ENCODE results near the gene NKD2.

NKD2 gene

GRCh38 chr5:1026700-1027621 is 18.4 kb downstream of the NKD2 start:
- no peaks in the 10 kb centered on the region for H3K9me3 ChIP-seq (ENCODE audit: control insufficient read depth, insufficient read depth, low read depth, low read length)
- H3K36me3 ChIP-seq (ENCODE audit: control insufficient read depth, insufficient read depth, low read length), result no peaks in the 10 kb centered on the region
- H3K9ac ChIP-seq (ENCODE audit: low read length), result no peak overlapping the region
- no peaks in the 10 kb centered on the region for H3K27me3 ChIP-seq (ENCODE audit: control insufficient read depth, insufficient read depth, low read length)
- no peak overlapping the region for H3K4me3 ChIP-seq (ENCODE audit: low read depth, low read length)
- no peaks in the 10 kb centered on the region for H3K4me1 ChIP-seq (ENCODE audit: control insufficient read depth, insufficient read depth, low read length)
- no peak overlapping the region for H3K27ac ChIP-seq (ENCODE audit: low read depth, low read length)

- H3K36me3 ChIP-seq (ENCODE audit: control insufficient read depth, insufficient read depth, low read length), result no peaks in the 10 kb centered on the region
- no peaks in the 10 kb centered on the region for H3K9me3 ChIP-seq (ENCODE audit: control insufficient read depth, insufficient read depth, low read depth, low read length)
- no peak overlapping the region for H3K9ac ChIP-seq (ENCODE audit: low read length)
- H3K27ac ChIP-seq (ENCODE audit: low read depth, low read length), result no peak overlapping the region
- no peaks in the 10 kb centered on the region for H3K4me1 ChIP-seq (ENCODE audit: control insufficient read depth, insufficient read depth, low read length)
- H3K27me3 ChIP-seq (ENCODE audit: control insufficient read depth, insufficient read depth, low read length), result no peaks in the 10 kb centered on the region
- no peak overlapping the region for H3K4me3 ChIP-seq (ENCODE audit: low read depth, low read length)
These were observed 19.2 kb downstream of the NKD2 start for GRCh38 chr5:1027631-1028441.

- H3K4me1 ChIP-seq (ENCODE audit: control insufficient read depth, insufficient read depth, low read length), result no peaks in the 10 kb centered on the region
- H3K4me3 ChIP-seq (ENCODE audit: low read depth, low read length), result no peak overlapping the region
- H3K9ac ChIP-seq (ENCODE audit: low read length), result no peak overlapping the region
- H3K27ac ChIP-seq (ENCODE audit: low read depth, low read length), result no peak overlapping the region
- H3K27me3 ChIP-seq (ENCODE audit: control insufficient read depth, insufficient read depth, low read length), result no peaks in the 10 kb centered on the region
- no peaks in the 10 kb centered on the region for H3K9me3 ChIP-seq (ENCODE audit: control insufficient read depth, insufficient read depth, low read depth, low read length)
- no peaks in the 10 kb centered on the region for H3K36me3 ChIP-seq (ENCODE audit: control insufficient read depth, insufficient read depth, low read length)
These were observed 20.1 kb downstream of the NKD2 start for GRCh38 chr5:1028481-1029281.

- no peaks in the 10 kb centered on the region for H3K27me3 ChIP-seq (ENCODE audit: control insufficient read depth, insufficient read depth, low read length)
- H3K36me3 ChIP-seq (ENCODE audit: control insufficient read depth, insufficient read depth, low read length), result no peaks in the 10 kb centered on the region
- no peaks in the 10 kb centered on the region for H3K4me1 ChIP-seq (ENCODE audit: control insufficient read depth, insufficient read depth, low read length)
- H3K9ac ChIP-seq (ENCODE audit: low read length), result no peak overlapping the region
- no peaks in the 10 kb centered on the region for H3K9me3 ChIP-seq (ENCODE audit: control insufficient read depth, insufficient read depth, low read depth, low read length)
- H3K27ac ChIP-seq (ENCODE audit: low read depth, low read length), result no peak overlapping the region
- no peak overlapping the region for H3K4me3 ChIP-seq (ENCODE audit: low read depth, low read length)
These were observed 20.8 kb downstream of the NKD2 start for GRCh38 chr5:1029282-1029944.

- Histone ChIP-seq H3K4me1 (ENCODE audit: control insufficient read depth, insufficient read depth, low read length) (no peaks in the 10 kb centered on the region), H3K4me3 (ENCODE audit: low read depth, low read length) (no peak overlapping the region), H3K9me3 (ENCODE audit: control insufficient read depth, insufficient read depth, low read depth, low read length) (no peaks in the 10 kb centered on the region), H3K9ac (ENCODE audit: low read length) (no peak overlapping the region), H3K36me3 (ENCODE audit: control insufficient read depth, insufficient read depth, low read length) (no peaks in the 10 kb centered on the region), H3K27me3 (ENCODE audit: control insufficient read depth, insufficient read depth, low read length) (no peaks in the 10 kb centered on the region), H3K27ac (ENCODE audit: low read depth, low read length) (no peak overlapping the region)
These were observed 21.5 kb downstream of the NKD2 start for GRCh38 chr5:1029945-1030625.

GRCh38 chr5:1030801-1031271 is 22.2 kb downstream of the NKD2 start:
- no peak overlapping the region for H3K27ac ChIP-seq (ENCODE audit: low read depth, low read length)
- H3K4me1 ChIP-seq (ENCODE audit: control insufficient read depth, insufficient read depth, low read length), result no peaks in the 10 kb centered on the region
- H3K9ac ChIP-seq (ENCODE audit: low read length), result no peak overlapping the region
- H3K36me3 ChIP-seq (ENCODE audit: control insufficient read depth, insufficient read depth, low read length), result no peaks in the 10 kb centered on the region
- no peaks in the 10 kb centered on the region for H3K9me3 ChIP-seq (ENCODE audit: control insufficient read depth, insufficient read depth, low read depth, low read length)
- H3K27me3 ChIP-seq (ENCODE audit: control insufficient read depth, insufficient read depth, low read length), result no peaks in the 10 kb centered on the region
- no peak overlapping the region for H3K4me3 ChIP-seq (ENCODE audit: low read depth, low read length)

- Histone ChIP-seq H3K9me3 (ENCODE audit: control insufficient read depth, insufficient read depth, low read depth, low read length) (no peaks in the 10 kb centered on the region), H3K36me3 (ENCODE audit: control insufficient read depth, insufficient read depth, low read length) (no peaks in the 10 kb centered on the region), H3K4me3 (ENCODE audit: low read depth, low read length) (no peak overlapping the region), H3K4me1 (ENCODE audit: control insufficient read depth, insufficient read depth, low read length) (no peaks in the 10 kb centered on the region), H3K27me3 (ENCODE audit: control insufficient read depth, insufficient read depth, low read length) (no peaks in the 10 kb centered on the region), H3K27ac (ENCODE audit: low read depth, low read length) (no peak overlapping the region), H3K9ac (ENCODE audit: low read length) (no peak overlapping the region)
These were observed 22.8 kb downstream of the NKD2 start for GRCh38 chr5:1031306-1031959.

GRCh38 chr5:1032011-1032410 is 23.4 kb downstream of the NKD2 start:
- Histone ChIP-seq H3K4me3 (ENCODE audit: low read depth, low read length) (no peak overlapping the region), H3K27me3 (ENCODE audit: control insufficient read depth, insufficient read depth, low read length) (no peaks in the 10 kb centered on the region), H3K9me3 (ENCODE audit: control insufficient read depth, insufficient read depth, low read depth, low read length) (no peaks in the 10 kb centered on the region), H3K9ac (ENCODE audit: low read length) (no peak overlapping the region), H3K4me1 (ENCODE audit: control insufficient read depth, insufficient read depth, low read length) (no peaks in the 10 kb centered on the region), H3K27ac (ENCODE audit: low read depth, low read length) (no peak overlapping the region), H3K36me3 (ENCODE audit: control insufficient read depth, insufficient read depth, low read length) (no peaks in the 10 kb centered on the region)

- H3K9ac ChIP-seq (ENCODE audit: low read length), result no peak overlapping the region
- no peak overlapping the region for H3K4me3 ChIP-seq (ENCODE audit: low read depth, low read length)
- H3K9me3 ChIP-seq (ENCODE audit: control insufficient read depth, insufficient read depth, low read depth, low read length), result no peaks in the 10 kb centered on the region
- no peaks in the 10 kb centered on the region for H3K36me3 ChIP-seq (ENCODE audit: control insufficient read depth, insufficient read depth, low read length)
- no peak overlapping the region for H3K27ac ChIP-seq (ENCODE audit: low read depth, low read length)
- no peaks in the 10 kb centered on the region for H3K27me3 ChIP-seq (ENCODE audit: control insufficient read depth, insufficient read depth, low read length)
- H3K4me1 ChIP-seq (ENCODE audit: control insufficient read depth, insufficient read depth, low read length), result no peaks in the 10 kb centered on the region
These were observed 24.0 kb downstream of the NKD2 start for GRCh38 chr5:1032551-1033027.
